MM.1S (cell line): ENCODE results near the gene MAD1L1.

Source experiments
- DNase-seq: peaks from one replicate; pipeline ENCODE4 v3.0.0-alpha.2; 2015
- H2AFZ ChIP-seq: fragments of 300-600 bp; sonication (generic); 2 replicates; pipeline ENCODE4 v1.6.0; 2016; ENCODE audit warnings: antibody characterized with exemption, low read length
- H3F3A ChIP-seq: fragments of 300-600 bp; sonication (generic); 2 replicates; pipeline ENCODE4 v1.6.1; 2016; ENCODE audit warnings: mild to moderate bottlenecking, antibody characterized with exemption, low read length, moderate library complexity, mixed read lengths; ENCODE audit not compliant: insufficient read depth
- H3K27ac ChIP-seq: fragments of 300-600 bp; sonication (generic); 2 replicates; pipeline ENCODE4 v1.5.1; 2016; ENCODE audit warnings: mild to moderate bottlenecking, low read length
- H3K27me3 ChIP-seq: fragments of 300-600 bp; sonication (generic); replicated peaks from 2 replicates; pipeline ENCODE4 v1.6.0; 2016; ENCODE audit warnings: low read length; ENCODE audit not compliant: insufficient read depth
- H3K36me3 ChIP-seq: fragments of 300-600 bp; sonication (generic); replicated peaks from 2 replicates; pipeline ENCODE4 v1.6.1; 2016; ENCODE audit warnings: mild to moderate bottlenecking, low read length, mixed read lengths; ENCODE audit not compliant: insufficient read depth
- H3K4me1 ChIP-seq: fragments of 300-600 bp; sonication (generic); 2 replicates; pipeline ENCODE4 v1.6.1; 2016; ENCODE audit warnings: low read length, mixed read lengths
- H3K4me2 ChIP-seq: fragments of 300-600 bp; sonication (generic); 2 replicates; pipeline ENCODE4 v1.6.0; 2016; ENCODE audit warnings: low read depth, low read length
- H3K4me3 ChIP-seq: fragments of 300-600 bp; sonication (generic); 2 replicates; pipeline ENCODE4 v1.5.1; 2016; ENCODE audit warnings: low read length, mixed read lengths
- H3K79me2 ChIP-seq: fragments of 300-600 bp; sonication (generic); 2 replicates; pipeline ENCODE4 v1.6.1; 2016; ENCODE audit warnings: mixed run types, low read length, mixed read lengths
- H3K9ac ChIP-seq: fragments of 300-600 bp; sonication (generic); 2 replicates; pipeline ENCODE4 v1.6.1; 2016; ENCODE audit warnings: low read length, mixed read lengths
- H3K9me2 ChIP-seq: fragments of 300-600 bp; sonication (generic); replicated peaks from 2 replicates; pipeline ENCODE4 v1.6.1; 2016; ENCODE audit warnings: mild to moderate bottlenecking, low read length, mixed read lengths; ENCODE audit not compliant: insufficient read depth
- H3K9me3 ChIP-seq: fragments of 300-600 bp; sonication (generic); replicated peaks from 2 replicates; pipeline ENCODE4 v1.6.1; 2016; ENCODE audit warnings: mild to moderate bottlenecking, low read length, mixed read lengths; ENCODE audit not compliant: insufficient read depth
- H4K20me1 ChIP-seq: fragments of 300-600 bp; sonication (generic); 2 replicates; pipeline ENCODE4 v1.6.1; 2016; ENCODE audit warnings: mild to moderate bottlenecking, low read length, moderate library complexity, mixed read lengths; ENCODE audit not compliant: insufficient read depth
- EZH2 ChIP-seq: fragments of 300-600 bp; sonication (generic); optimal IDR thresholded peaks from 2 replicates; pipeline ENCODE3; 2017; ENCODE audit warnings: low read depth, mild to moderate bottlenecking, antibody characterized with exemption, low read length, mixed read lengths
- EZH2phosphoT487 ChIP-seq: fragments of 300-600 bp; sonication (generic); IDR thresholded peaks from 2 replicates; pipeline ENCODE4 v1.6.1; 2018; ENCODE audit warnings: antibody characterized with exemption, low read length
- TF ChIP-seq, protein P1 (sequence below): fragments of 300-600 bp; sonication (generic); IDR thresholded peaks from 2 replicates; pipeline ENCODE4 v1.5.1; 2016; ENCODE audit warnings: antibody characterized with exemption, low read length, mixed read lengths

MAD1L1 gene

DNA sequence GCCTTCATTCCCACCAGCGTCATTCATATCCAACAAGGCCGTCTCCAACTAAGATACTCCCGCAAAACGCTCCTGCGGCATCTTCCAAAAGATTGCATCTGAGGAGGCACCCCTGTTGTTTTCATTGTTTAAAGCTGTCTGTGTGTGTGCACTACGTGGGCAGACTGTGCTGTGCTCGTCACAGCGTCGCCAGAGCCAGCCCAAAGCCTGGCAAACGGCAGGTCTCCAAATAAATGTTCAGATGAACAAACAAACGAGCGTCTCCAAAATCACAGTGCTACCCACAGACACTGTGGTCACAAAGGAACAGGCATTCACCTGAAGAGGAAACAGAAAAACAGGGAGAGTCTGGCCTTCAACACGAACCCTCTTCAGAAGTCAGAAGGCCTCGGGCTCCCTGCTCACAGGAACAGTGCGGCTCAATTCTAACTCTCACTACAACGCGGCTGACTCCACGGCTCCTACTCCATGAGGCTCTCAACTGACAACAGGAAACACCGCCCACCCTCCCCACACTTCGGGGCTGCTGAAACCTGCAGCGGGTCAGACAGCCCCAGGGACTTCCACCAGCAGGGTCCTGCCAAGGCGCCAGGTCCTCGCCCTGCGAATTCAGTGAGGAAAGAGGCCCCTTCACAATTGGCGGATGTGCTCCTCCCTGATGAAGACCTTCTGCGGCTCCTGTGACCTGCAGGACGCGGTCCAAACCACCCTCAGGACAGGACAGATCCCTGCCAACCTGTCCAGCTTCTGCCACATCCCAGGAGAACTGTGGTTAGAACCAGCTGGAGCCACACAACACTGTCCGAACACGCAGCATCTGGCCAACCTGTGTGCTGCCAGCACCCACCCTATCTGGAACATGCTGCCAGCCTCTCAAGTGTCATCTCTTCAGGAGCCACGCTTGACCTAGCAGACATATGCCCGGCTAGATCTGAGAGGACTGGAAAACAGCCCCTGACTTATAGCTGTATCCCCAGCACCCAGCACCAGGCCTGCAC lies 36.1 kb downstream of the MAD1L1 start:
- peaks cover 5% of the 10 kb centered on the region; the same call in 1 of the 2 replicates for H3K36me3 ChIP-seq
- no peaks in the 10 kb centered on the region for H4K20me1 ChIP-seq
- H3K27me3 ChIP-seq, result no peaks in the 10 kb centered on the region
- no peaks in the 10 kb centered on the region for H3K79me2 ChIP-seq
- no peaks in the 10 kb centered on the region for H3K9me3 ChIP-seq
- no peaks in the 10 kb centered on the region for H3K4me1 ChIP-seq
- no peak overlapping the region for H3K4me2 ChIP-seq
- no peak overlapping the region for H3K27ac ChIP-seq
- H3F3A ChIP-seq, result no peaks in the 10 kb centered on the region
- H3K9me2 ChIP-seq, result no peaks in the 10 kb centered on the region
- no peak for TF ChIP-seq EZH2phosphoT487
- TF ChIP-seq, protein P1, sequence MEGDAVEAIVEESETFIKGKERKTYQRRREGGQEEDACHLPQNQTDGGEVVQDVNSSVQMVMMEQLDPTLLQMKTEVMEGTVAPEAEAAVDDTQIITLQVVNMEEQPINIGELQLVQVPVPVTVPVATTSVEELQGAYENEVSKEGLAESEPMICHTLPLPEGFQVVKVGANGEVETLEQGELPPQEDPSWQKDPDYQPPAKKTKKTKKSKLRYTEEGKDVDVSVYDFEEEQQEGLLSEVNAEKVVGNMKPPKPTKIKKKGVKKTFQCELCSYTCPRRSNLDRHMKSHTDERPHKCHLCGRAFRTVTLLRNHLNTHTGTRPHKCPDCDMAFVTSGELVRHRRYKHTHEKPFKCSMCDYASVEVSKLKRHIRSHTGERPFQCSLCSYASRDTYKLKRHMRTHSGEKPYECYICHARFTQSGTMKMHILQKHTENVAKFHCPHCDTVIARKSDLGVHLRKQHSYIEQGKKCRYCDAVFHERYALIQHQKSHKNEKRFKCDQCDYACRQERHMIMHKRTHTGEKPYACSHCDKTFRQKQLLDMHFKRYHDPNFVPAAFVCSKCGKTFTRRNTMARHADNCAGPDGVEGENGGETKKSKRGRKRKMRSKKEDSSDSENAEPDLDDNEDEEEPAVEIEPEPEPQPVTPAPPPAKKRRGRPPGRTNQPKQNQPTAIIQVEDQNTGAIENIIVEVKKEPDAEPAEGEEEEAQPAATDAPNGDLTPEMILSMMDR, result no peak
- no peak for TF ChIP-seq EZH2
- no peak overlapping the region for H2AFZ ChIP-seq
- DNase-seq, result no peak
- no peak overlapping the region for H3K9ac ChIP-seq
- no peak overlapping the region for H3K4me3 ChIP-seq

DNA sequence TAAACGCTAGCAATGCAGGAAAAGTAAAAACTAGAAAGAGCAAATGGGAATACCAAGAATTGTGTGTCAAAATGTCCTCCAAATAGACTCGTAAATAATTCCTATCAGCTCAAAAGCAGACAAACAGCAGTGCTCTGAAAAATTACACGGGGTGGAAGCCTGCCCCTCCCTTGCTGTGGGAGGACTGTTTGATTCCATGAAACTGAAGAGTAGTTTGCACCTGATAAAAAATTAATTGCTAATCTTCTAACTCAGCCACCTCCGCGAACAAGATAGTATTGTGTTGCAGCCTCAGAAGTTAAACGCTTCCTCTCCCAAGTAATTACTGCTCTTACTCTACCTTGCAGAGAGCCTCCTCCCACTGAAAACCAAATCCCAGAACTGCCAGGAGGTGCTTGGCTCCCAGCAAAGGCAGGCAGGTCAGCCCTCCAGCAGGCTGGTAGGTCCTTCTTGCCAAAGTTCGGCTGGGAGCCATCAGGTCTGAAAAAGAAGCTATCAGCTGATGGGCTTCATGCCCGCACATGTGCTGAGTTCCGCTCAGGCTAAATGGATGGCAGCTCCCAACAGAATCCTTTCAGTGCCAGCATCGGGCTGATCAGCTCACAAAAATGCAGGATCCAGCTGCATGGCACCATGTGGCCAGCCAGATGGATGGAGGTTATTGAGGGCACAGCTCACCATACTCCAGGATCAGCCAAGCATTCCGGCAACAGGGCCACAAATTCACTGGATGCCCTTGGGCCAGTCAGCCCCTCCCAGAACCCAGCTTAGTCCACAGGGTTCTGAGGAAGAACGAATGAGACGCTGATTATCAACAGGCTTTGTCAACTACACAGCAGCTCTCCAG lies 37.1 kb downstream of the MAD1L1 start:
- H3K79me2 ChIP-seq, result no peaks in the 10 kb centered on the region
- H3K4me1 ChIP-seq, result no peaks in the 10 kb centered on the region
- H3K36me3 ChIP-seq, result peaks cover 5% of the 10 kb centered on the region; the same call in 1 of the 2 replicates
- no peak overlapping the region for H2AFZ ChIP-seq
- no peaks in the 10 kb centered on the region for H4K20me1 ChIP-seq
- no peaks in the 10 kb centered on the region for H3K9me3 ChIP-seq
- no peaks in the 10 kb centered on the region for H3K9me2 ChIP-seq
- H3K27me3 ChIP-seq, result no peaks in the 10 kb centered on the region
- no peak overlapping the region for H3K4me3 ChIP-seq
- no peak for DNase-seq
- H3K4me2 ChIP-seq, result no peak overlapping the region
- no peaks in the 10 kb centered on the region for H3F3A ChIP-seq
- no peak for TF ChIP-seq EZH2phosphoT487
- TF ChIP-seq EZH2, result no peak
- TF ChIP-seq, protein P1, result no peak
- H3K27ac ChIP-seq, result no peak overlapping the region
- no peak overlapping the region for H3K9ac ChIP-seq

- Histone ChIP-seq H3K4me3 (no peak overlapping the region), H3K27me3 (no peaks in the 10 kb centered on the region), H3K27ac (no peak overlapping the region), H3K9me3 (no peaks in the 10 kb centered on the region), H3K79me2 (no peaks in the 10 kb centered on the region), H3F3A (no peaks in the 10 kb centered on the region), H3K36me3 (peaks cover 5% of the 10 kb centered on the region; the same call in 1 of the 2 replicates), H3K9ac (no peak overlapping the region), H3K4me1 (no peaks in the 10 kb centered on the region), H4K20me1 (no peaks in the 10 kb centered on the region), H3K4me2 (no peak overlapping the region), H2AFZ (no peak overlapping the region), H3K9me2 (no peaks in the 10 kb centered on the region)
- TF ChIP-seq EZH2phosphoT487 (no peak), EZH2 (no peak)
- TF ChIP-seq, protein P1, result no peak
- no peak for DNase-seq
Measured at GRCh38 chr7:2193575-2194305, 39.0 kb downstream of the MAD1L1 start.
